Measurements from ENCODE around the gene RBM12. TPM values are rescaled to one million over a fixed set of nuclear protein-coding genes. Genes with fewer than 3 reads are reported as not detected.

RBM12 gene
- total RNA-seq, 2 experiments from 2014 or later, result 91.7 to 95.2 TPM

- ChIA-PET POLR2A (interaction anchor here (1.5 to 8.2 kb wide), 4 partner anchors 9 to 293 kb away, joined by 4 to 147 read pairs (median 68); partner anchors contain the start of genes RBM39, SCAND1 and SPAG4), CTCF (interaction anchor here (1.0 to 8.1 kb wide), 2 partner anchors 43 to 293 kb away, joined by 4 to 57 read pairs; partner anchors contain the start of gene SCAND1)
- Mint-ChIP-seq H3K4me3 (peak overlapping the region; percentile 89), H3K27me3 (no peaks in the 10 kb centered on the region), H3K27ac (peak overlapping the region; percentile 99), H3K36me3 (ENCODE audit: low read depth) (peaks cover 31% of the 10 kb centered on the region), H3K9me3 (no peaks in the 10 kb centered on the region), H3K4me1 (ENCODE audit: low read depth) (peaks cover 78% of the 10 kb centered on the region)
- Histone ChIP-seq H3K27ac (ENCODE audit: low read depth in 1 of 2, low read length in 2 of 2) (peak overlapping the region in 1 of 2 donors; percentile 99), H3K27me3 (ENCODE audit: control insufficient read depth in 1 of 2, insufficient read depth in 2 of 2, low read length in 2 of 2) (no peaks in the 10 kb centered on the region), H3K4me1 (ENCODE audit: insufficient read depth, low read length) (peaks cover 54% of the 10 kb centered on the region), H3K36me3 (ENCODE audit: insufficient read depth, low read length) (peaks cover 3% of the 10 kb centered on the region), H3K9me3 (ENCODE audit: control insufficient read depth in 1 of 2, insufficient read depth in 1 of 2, low read length in 2 of 2) (no peaks in the 10 kb centered on the region), H3K4me3 (ENCODE audit: low read length) (peak overlapping the region; percentile 97)
- DNase-seq, result peak in 1 of 14 experiments; percentile 48
- no peak for ATAC-seq (ENCODE audit: poor library complexity)
- TF ChIP-seq, protein P1, sequence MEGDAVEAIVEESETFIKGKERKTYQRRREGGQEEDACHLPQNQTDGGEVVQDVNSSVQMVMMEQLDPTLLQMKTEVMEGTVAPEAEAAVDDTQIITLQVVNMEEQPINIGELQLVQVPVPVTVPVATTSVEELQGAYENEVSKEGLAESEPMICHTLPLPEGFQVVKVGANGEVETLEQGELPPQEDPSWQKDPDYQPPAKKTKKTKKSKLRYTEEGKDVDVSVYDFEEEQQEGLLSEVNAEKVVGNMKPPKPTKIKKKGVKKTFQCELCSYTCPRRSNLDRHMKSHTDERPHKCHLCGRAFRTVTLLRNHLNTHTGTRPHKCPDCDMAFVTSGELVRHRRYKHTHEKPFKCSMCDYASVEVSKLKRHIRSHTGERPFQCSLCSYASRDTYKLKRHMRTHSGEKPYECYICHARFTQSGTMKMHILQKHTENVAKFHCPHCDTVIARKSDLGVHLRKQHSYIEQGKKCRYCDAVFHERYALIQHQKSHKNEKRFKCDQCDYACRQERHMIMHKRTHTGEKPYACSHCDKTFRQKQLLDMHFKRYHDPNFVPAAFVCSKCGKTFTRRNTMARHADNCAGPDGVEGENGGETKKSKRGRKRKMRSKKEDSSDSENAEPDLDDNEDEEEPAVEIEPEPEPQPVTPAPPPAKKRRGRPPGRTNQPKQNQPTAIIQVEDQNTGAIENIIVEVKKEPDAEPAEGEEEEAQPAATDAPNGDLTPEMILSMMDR (IDR thresholded peaks at IDR 0.05), result no peak
- intact Hi-C loops (cut with DNase I, micrococcal nuclease), result loop anchor here (5.0 kb wide), 2 partner anchors 59 to 169 kb away; no protein-coding TSS in a partner anchor
These were observed 3.6 kb downstream of the RBM12 start for GRCh38 chr20:35661053-35661452.

- H3K27me3 Mint-ChIP-seq, result no peaks in the 10 kb centered on the region
- peaks cover 54% of the 10 kb centered on the region for H3K4me1 ChIP-seq (ENCODE audit: insufficient read depth, low read length)
- no peak overlapping the region for H3K4me3 ChIP-seq (ENCODE audit: low read length)
- TF ChIP-seq, protein P1 (IDR thresholded peaks at IDR 0.05), result no peak
- H3K4me1 Mint-ChIP-seq (ENCODE audit: low read depth), result peaks cover 78% of the 10 kb centered on the region
- ATAC-seq (ENCODE audit: poor library complexity) (no peak), DNase-seq (no peak)
- CTCF ChIA-PET, result interaction anchor here (0.6 to 8.1 kb wide), 3 partner anchors 26 to 294 kb away, joined by 3 to 57 read pairs (median 4); partner anchors contain the start of gene SCAND1
- POLR2A ChIA-PET, result interaction anchor here (0.9 to 8.2 kb wide), 5 partner anchors 8 to 294 kb away, joined by 3 to 147 read pairs (median 6); partner anchors contain the start of genes NFS1, RBM39, ROMO1 and SCAND1
- no peaks in the 10 kb centered on the region for H3K9me3 Mint-ChIP-seq
- peak overlapping the region in 1 of 2 donors; percentile 99 for H3K27ac ChIP-seq (ENCODE audit: low read depth in 1 of 2, low read length in 2 of 2)
- intact Hi-C loops (cut with DNase I, micrococcal nuclease), result loop anchor here (5.0 kb wide), 2 partner anchors 58 to 168 kb away; no protein-coding TSS in a partner anchor
- H3K36me3 ChIP-seq (ENCODE audit: insufficient read depth, low read length), result peaks cover 6% of the 10 kb centered on the region
- peak overlapping the region; percentile 99 for H3K27ac Mint-ChIP-seq
- peaks cover 31% of the 10 kb centered on the region for H3K36me3 Mint-ChIP-seq (ENCODE audit: low read depth)
- H3K27me3 ChIP-seq (ENCODE audit: control insufficient read depth in 1 of 2, insufficient read depth in 2 of 2, low read length in 2 of 2), result no peaks in the 10 kb centered on the region
- peak overlapping the region; percentile 89 for H3K4me3 Mint-ChIP-seq
- H3K9me3 ChIP-seq (ENCODE audit: control insufficient read depth in 1 of 2, insufficient read depth in 1 of 2, low read length in 2 of 2), result no peaks in the 10 kb centered on the region
These were observed 4.4 kb downstream of the RBM12 start for GRCh38 chr20:35660122-35660937.

- Mint-ChIP-seq H3K4me3 (peak overlapping the region; percentile 72), H3K9me3 (no peaks in the 10 kb centered on the region), H3K27me3 (no peaks in the 10 kb centered on the region), H3K27ac (peak overlapping the region; percentile 77), H3K36me3 (ENCODE audit: low read depth) (peaks cover 18% of the 10 kb centered on the region), H3K4me1 (ENCODE audit: low read depth) (peaks cover 58% of the 10 kb centered on the region)
- Histone ChIP-seq H3K9me3 (ENCODE audit: control insufficient read depth in 1 of 2, insufficient read depth in 1 of 2, low read length in 2 of 2) (no peaks in the 10 kb centered on the region), H3K27me3 (ENCODE audit: control insufficient read depth in 1 of 2, insufficient read depth in 2 of 2, low read length in 2 of 2) (no peaks in the 10 kb centered on the region), H3K27ac (ENCODE audit: low read depth in 1 of 2, low read length in 2 of 2) (no peak overlapping the region), H3K4me1 (ENCODE audit: insufficient read depth, low read length) (peaks cover 41% of the 10 kb centered on the region), H3K4me3 (ENCODE audit: low read length) (no peak overlapping the region), H3K36me3 (ENCODE audit: insufficient read depth, low read length) (peaks cover 37% of the 10 kb centered on the region)
- ATAC-seq (ENCODE audit: poor library complexity), result peak; percentile 57
- CTCF ChIA-PET, result interaction anchor here (0.6 to 8.1 kb wide), 3 partner anchors 11 to 42 kb away, joined by 3 to 57 read pairs (median 8); partner anchors contain the start of genes NFS1 and ROMO1
- TF ChIP-seq, protein P1 (IDR thresholded peaks at IDR 0.05), result no peak
- intact Hi-C loops (cut with DNase I, micrococcal nuclease), result no loop called here
- POLR2A ChIA-PET, result interaction anchor here (1.3 kb wide), 1 partner anchor 85 kb away, joined by 7 read pairs; the partner anchor contains the start of gene RBM39
- no peak for DNase-seq
These were observed 7.4 kb downstream of the RBM12 start for GRCh38 chr20:35657271-35657670.
